HFF-Myc (cell line): Measurements from ENCODE around the gene MEGF11.

Experiments used
- DNase-seq: peaks from one replicate; pipeline ENCODE4 v3.0.0-alpha.2; 2011; ENCODE audit warnings: low read depth; ENCODE audit errors: extremely low read depth
- H3K4me3 ChIP-seq: replicated peaks from 2 replicates; pipeline ENCODE4 v1.5.1; 2011; ENCODE audit warnings: low read depth, mild to moderate bottlenecking, control low read depth, low read length
- CTCF ChIP-seq: IDR thresholded peaks from 2 replicates; pipeline ENCODE4 v1.5.1; 2012; ENCODE audit warnings: mild to moderate bottlenecking, low read depth, low read length, control low read depth; ENCODE audit errors: missing control alignments

MEGF11 gene

DNA sequence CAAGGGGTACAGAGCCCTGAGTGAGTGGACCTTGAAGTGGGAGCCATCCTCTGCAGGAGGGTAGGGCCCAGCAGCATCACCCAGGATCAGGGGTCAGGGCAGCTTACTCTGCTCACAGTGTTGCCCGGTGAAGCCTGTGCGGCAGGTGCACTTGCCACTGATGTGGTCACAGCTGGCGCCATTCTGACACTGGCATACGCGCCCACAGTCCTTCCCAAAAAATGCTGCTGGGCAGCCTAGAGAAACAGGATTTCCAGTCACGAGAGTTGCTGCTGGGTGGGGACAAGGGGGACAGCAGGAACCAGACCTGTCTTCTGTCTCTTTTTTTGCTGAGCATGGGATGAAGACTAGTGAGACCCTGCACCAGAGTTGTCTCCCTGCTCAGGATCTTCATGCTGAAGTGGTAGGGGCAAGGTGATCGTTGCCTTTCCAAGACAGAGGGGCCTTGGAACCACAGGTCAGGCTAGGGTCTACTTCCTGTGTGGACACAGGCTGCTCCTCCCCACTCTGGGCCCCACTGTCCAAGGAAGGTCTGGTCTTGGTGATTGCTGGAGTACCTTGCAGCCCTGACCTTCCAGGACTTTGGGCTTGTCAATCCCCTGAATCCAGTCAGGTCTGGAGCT lies 337.4 kb downstream of the MEGF11 start:
- no peak for TF ChIP-seq CTCF
- H3K4me3 ChIP-seq: no peak overlapping the region
- no peak for DNase-seq

DNA sequence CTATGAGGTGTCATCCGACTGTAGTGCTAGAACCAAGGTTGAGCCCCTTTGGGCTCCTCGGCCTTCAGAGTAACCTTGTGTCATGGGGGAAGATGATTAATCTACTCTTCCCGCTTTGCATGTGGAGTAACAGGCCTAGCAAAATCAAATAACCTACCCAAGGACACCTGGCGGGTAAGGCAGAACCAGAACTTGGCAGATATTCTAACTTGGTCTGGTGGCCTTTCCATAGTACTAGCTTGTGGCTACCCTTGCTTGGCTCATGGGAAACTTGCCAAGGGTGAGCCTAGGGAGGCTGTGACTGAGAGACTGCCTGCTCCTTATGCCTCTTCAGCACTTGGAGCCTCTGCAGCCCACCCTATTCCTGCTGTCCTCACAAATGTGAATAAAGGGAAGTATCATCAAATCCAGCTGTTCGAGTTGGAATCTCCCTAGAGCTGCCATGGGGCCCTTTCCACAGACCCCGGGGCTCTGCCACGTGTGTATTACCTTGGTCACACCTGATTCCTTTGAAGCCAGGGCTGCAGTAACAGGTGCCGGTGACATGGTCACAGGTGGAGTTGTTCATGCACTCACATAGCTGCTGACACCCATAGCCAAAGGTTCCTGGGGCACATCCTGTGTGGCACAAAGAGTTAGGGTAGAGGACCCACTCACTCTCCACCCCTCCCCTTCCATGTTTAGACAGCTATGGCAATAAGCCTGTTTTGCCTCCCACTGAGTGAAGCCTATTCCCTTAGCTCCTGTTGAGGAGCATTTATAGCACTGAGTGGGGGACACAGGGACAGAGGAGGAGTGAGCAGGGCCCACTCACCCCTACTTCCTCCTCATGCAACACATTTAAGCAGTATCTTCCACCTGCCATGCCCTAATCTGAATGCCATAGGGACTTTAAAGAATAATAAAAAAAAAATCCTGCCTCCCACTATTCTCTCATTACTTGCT lies 338.3 kb downstream of the MEGF11 start:
- DNase-seq: no peak
- TF ChIP-seq CTCF: no peak
- H3K4me3 ChIP-seq: no peak overlapping the region

DNA sequence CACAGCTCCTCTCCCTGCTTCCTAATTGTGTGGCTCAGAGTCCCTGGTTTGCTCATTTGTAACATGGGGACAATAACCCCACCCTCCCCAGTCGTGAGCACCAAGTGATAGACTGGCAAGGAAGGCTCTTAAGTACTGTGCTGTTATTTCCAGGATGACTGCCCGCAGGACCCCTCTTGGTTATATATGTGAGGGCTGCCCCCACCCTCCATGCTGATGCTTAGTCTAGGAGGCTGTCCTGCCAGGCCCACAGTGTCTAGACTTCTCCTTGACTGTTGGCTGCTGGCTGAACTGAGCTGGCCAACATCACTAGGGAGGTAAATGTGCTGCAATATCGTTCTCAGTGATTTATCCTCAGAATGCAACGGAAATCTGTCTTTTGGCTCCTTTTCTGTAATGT lies 339.2 kb downstream of the MEGF11 start:
- no peak overlapping the region for H3K4me3 ChIP-seq
- no peak for TF ChIP-seq CTCF
- DNase-seq: no peak

DNA sequence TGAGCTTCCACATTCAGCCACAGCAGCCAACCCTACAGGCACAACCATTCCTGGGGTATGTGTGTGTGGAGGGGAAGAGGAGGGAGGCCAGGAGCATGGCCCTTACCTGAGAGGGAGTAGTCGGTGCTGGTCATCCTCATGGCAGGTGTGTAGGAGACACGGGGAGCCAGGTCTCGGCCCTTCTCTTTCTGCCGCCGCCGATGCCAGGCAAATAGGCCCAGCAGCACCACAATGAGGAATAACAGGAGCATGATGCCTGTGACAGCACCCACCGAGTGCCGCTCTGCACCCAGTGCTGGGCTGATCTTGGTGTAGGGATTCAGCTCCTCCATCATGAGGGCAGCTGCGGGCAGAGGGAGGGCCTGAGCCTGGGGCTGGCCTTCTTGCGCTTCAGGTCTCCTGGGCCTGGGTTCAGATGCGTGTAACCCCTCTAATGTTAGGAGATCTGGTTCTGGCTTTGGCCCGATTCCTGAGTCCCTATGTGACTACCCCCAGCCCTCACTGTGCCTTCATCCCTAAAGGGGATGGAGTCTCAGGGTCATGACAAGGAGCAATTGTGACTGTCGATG lies 339.8 kb downstream of the MEGF11 start:
- no peak overlapping the region for H3K4me3 ChIP-seq
- no peak for DNase-seq
- TF ChIP-seq CTCF: no peak

- no peak for DNase-seq
- H3K4me3 ChIP-seq: no peak overlapping the region
- no peak for TF ChIP-seq CTCF
Measured at GRCh38 chr15:65912235-65912634, 341.3 kb downstream of the MEGF11 start.

DNA sequence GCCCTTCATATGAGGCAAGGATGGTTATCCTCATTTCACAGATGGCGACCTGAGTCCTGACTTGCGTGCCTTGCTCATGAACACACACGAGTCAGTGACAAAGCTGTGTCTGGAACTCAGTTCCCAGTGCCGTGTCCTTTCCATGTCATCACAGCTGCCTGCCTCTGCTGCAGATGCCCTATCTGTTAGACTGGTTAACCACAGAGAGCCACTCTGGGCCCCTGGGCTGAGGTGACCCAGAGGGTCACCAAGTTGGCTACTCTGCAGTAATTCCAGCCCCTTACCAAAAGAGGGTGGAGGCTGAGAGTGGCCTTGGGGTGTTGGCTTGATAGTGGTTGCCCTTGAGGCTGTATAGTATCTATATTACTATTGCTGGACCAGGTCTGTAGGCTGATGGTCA lies 343.2 kb downstream of the MEGF11 start:
- no peak overlapping the region for H3K4me3 ChIP-seq
- no peak for DNase-seq
- no peak for TF ChIP-seq CTCF
